Lower lobe of right lung (tissue), 2 donors: ENCODE measurements around the gene BCLAF1. TPM values are rescaled to one million over a fixed set of nuclear protein-coding genes. Genes with fewer than 3 reads are reported as not detected.

Experiments used
- ATAC-seq, 2 donors: fragments of 200-7000 bp; cut with Tn5 transposase; one replicate each; pipeline ENCODE4 v1.9.1; 2020 to 2022; ENCODE audit warnings: mild to moderate bottlenecking in 2 of 2, moderate library complexity in 2 of 2
- DNase-seq: peaks from one replicate; pipeline ENCODE4 v3.0.0-alpha.2; 2020
- H3K27ac ChIP-seq: fragments of 200-600 bp; one replicate; pipeline ENCODE4 v1.8.0; 2022
- H3K27me3 ChIP-seq: fragments of 200-600 bp; one replicate; pipeline ENCODE4 v1.8.0; 2022; ENCODE audit warnings: low read depth
- H3K36me3 ChIP-seq: fragments of 200-600 bp; one replicate; pipeline ENCODE4 v1.8.0; 2022; ENCODE audit warnings: mild to moderate bottlenecking
- H3K4me1 ChIP-seq: fragments of 200-600 bp; one replicate; pipeline ENCODE4 v1.8.0; 2022
- H3K4me3 ChIP-seq: fragments of 200-600 bp; one replicate; pipeline ENCODE4 v1.8.0; 2022; ENCODE audit warnings: mild to moderate bottlenecking
- H3K9me3 ChIP-seq: fragments of 200-600 bp; one replicate; pipeline ENCODE4 v1.8.0; 2022
- intact Hi-C: fragments of 100-400 bp; cut with DNase I; formaldehyde crosslinking; loops from one replicate; pipeline ENCODE4 v1.11.0; 2022
- total RNA-seq: library from RNA; stranded (reverse); fragmentation: NEBNext Ultra II Directional; extraction: Animal tissue kit (Norgen Biotek cat#: 25700); gene quantifications from one replicate; pipeline ENCODE4 v1.2.1, GENCODE V29; 2021
- TF ChIP-seq, protein P1 (sequence below): fragments of 200-600 bp; IDR thresholded peaks from one replicate; pipeline ENCODE4 v1.8.0; 2022; ENCODE audit warnings: antibody characterized with exemption, mild to moderate bottlenecking
- donor health status: DM: no; HTN: yes; CAD: no; lungs with severe emphysema.

BCLAF1 gene
- total RNA-seq, 1 donor from 2014 or later = 132 TPM

DNA sequence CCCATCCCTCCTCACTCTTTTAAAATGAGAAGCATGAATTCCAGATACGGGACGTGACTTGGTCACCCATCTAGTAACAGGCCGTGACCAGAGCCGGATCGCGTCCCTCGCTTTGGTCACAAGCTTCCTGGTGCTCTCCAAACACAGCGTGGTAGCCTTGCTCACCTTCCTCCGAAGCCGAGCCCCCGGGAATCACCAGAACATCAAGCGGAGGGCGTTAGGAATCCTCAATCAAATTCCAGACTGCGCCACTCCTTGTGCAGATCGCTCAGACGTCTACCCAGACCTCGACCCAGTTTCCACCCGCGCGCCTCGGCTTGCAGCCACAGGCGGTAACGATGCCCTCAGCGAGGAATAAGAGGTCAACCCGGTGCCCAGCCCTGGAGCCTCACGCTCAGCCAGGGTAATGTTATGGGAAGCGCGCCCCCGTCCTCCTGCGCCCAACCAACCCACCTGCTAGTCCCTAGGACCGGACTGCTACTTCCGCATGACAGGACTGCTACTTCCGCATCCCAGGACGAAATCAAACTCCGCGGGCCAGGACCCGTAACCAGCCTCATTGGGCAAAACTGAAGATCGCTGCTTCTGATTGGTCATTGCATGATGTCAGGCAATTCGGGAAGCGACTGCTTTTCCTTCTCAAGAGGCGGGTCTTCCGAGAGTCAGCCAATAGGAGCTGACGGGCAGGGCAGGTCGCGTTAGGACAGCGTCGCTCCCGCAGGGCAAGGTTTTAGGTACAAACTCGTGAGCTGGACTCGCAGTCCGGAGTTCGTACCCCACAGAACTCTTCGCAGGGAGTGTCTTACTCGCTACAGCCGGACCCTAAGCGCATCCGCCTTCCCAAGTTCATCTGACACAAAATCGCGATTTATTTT, 39.6 kb downstream of the BCLAF1 start, which contains the start of gene MTFR2:
TSS of gene MTFR2 (minus strand) at position 501 of the 875 bp plus-strand sequence. CDS start 1,212 bp downstream, outside the sequence.
- Histone ChIP-seq H3K27ac (peak within 1 kb of the TSS; percentile 61), H3K9me3 (no peaks in the 10 kb centered on the region), H3K4me1 (peaks cover 21% of the 10 kb centered on the region), H3K4me3 (peak within 1 kb of the TSS; percentile 76), H3K36me3 (no peaks in the 10 kb centered on the region), H3K27me3 (no peaks in the 10 kb centered on the region)
- TF ChIP-seq, protein P1, sequence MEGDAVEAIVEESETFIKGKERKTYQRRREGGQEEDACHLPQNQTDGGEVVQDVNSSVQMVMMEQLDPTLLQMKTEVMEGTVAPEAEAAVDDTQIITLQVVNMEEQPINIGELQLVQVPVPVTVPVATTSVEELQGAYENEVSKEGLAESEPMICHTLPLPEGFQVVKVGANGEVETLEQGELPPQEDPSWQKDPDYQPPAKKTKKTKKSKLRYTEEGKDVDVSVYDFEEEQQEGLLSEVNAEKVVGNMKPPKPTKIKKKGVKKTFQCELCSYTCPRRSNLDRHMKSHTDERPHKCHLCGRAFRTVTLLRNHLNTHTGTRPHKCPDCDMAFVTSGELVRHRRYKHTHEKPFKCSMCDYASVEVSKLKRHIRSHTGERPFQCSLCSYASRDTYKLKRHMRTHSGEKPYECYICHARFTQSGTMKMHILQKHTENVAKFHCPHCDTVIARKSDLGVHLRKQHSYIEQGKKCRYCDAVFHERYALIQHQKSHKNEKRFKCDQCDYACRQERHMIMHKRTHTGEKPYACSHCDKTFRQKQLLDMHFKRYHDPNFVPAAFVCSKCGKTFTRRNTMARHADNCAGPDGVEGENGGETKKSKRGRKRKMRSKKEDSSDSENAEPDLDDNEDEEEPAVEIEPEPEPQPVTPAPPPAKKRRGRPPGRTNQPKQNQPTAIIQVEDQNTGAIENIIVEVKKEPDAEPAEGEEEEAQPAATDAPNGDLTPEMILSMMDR = no peak
- peak; percentile 94 for DNase-seq
- intact Hi-C loops = no loop called here
- peak; percentile 98 for ATAC-seq

DNA sequence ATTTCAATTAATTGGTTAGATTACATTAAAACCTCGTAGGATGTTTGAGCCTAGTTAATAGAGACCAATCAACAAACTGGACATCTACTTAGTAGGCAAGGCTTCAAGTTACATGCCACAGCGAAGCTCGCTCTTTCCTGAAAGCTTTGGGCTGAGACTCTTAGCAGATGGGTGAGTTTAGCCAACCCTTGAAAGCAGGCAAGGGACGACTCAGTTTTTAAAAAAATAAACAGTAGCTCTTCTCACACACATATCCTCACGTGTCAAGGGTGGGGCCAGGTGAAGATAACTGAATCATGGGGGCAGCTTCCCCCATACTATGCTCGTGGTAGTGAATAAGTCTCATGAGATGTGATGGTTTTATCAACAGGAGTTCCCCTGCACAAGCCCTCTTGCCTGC, 40.3 kb downstream of the BCLAF1 start:
- ATAC-seq (no peak), DNase-seq (no peak)
- no peaks in the 10 kb centered on the region for H3K9me3 ChIP-seq
- no peak overlapping the region for H3K27ac ChIP-seq
- TF ChIP-seq, protein P1 = no peak
- no peaks in the 10 kb centered on the region for H3K36me3 ChIP-seq
- H3K27me3 ChIP-seq = no peaks in the 10 kb centered on the region
- H3K4me1 ChIP-seq = peaks cover 21% of the 10 kb centered on the region
- peak overlapping the region; percentile 76 for H3K4me3 ChIP-seq
- intact Hi-C loops = no loop called here

DNA sequence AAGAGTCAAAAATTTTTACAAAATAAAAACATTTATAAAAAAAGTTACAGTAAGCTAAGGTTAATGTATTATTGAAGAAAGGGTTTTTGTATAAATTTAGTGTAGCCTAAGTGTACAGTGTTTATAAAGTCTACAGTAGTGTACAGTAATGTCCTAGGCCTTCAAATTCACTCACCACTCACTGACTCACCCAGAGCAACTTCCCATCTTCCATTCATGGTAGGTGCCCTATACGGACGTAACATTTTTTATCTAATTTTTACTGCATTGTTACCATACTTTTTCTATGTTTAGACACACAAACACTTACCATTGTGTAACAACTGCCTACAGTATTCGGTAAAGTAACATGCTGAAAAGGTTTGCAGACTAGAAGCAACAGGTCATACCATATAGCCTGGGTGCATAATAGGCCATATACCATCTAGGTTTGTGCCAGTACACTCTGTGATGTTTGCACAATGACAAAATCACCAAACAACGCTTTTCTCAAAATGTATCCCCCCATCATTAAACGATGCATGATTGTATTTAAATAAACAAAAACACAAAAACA, 45.5 kb downstream of the BCLAF1 start:
- TF ChIP-seq, protein P1 = no peak
- no peak overlapping the region for H3K27ac ChIP-seq
- intact Hi-C loops = no loop called here
- DNase-seq (no peak), ATAC-seq (no peak)
- H3K4me1 ChIP-seq = peaks cover 2% of the 10 kb centered on the region
- no peak overlapping the region for H3K4me3 ChIP-seq
- no peaks in the 10 kb centered on the region for H3K36me3 ChIP-seq
- no peaks in the 10 kb centered on the region for H3K27me3 ChIP-seq
- H3K9me3 ChIP-seq = no peaks in the 10 kb centered on the region

DNA sequence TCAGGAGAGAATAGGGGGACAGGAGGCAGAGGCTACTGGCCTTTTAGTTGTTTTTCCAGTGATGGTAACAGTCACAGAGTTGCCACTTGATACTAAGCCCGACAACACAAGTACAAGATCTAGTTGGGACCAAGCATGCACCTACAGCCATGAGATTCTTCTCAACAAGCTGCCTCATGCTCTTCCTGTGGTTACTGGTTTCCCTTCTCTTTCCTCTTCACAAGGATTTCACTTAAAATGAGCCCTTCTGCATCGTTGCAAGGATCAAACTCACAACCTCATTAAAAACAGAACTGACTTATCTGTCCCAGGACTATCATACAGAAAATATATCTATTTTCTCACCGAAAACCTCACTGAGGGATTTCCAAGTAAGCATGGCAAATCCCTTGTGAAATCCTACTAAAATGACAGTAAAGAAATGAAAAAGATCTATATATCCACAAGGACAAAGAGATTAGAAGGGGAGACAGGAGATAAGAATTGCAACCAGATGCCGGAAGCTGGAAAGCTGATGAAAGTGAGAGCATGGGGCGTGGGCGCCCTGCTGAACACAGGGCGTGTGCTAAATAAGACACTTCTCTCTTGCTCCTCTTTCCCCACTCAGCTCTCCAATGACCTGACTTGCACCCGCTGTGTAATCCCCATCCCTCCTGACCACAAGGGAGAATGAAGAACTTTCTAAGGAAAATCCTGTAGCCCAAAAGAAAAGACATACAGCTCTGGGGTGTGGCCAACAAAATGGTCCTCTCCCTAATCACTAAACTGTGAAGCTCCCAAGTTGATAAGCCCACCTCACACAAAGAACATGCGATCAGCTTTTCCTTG, 53.0 kb downstream of the BCLAF1 start:
- Histone ChIP-seq H3K4me1 (no peaks in the 10 kb centered on the region), H3K36me3 (no peaks in the 10 kb centered on the region), H3K4me3 (no peak overlapping the region), H3K27me3 (no peaks in the 10 kb centered on the region), H3K9me3 (no peaks in the 10 kb centered on the region), H3K27ac (peak overlapping the region; percentile 10)
- DNase-seq (peak; percentile 71), ATAC-seq (peak; percentile 71 to 81)
- TF ChIP-seq, protein P1 = no peak
- intact Hi-C loops = no loop called here

DNA sequence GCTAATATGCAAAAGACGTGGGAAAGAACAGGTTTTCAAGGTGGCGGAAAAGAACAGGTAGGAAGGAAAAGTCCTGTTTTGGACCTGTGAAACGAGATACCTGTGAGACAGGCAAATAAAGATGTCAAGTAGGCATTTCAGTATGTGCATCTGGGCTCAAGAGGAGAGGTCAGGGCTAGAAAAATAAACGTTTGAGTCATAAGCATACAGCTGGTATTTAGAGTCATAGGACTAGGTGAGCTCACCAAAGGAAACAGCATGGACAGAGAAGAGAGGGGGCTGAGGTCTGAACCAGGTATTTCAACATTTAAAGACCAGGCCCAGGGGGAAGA, 54.4 kb downstream of the BCLAF1 start:
- Histone ChIP-seq H3K27me3 (no peaks in the 10 kb centered on the region), H3K4me1 (no peaks in the 10 kb centered on the region), H3K4me3 (no peak overlapping the region), H3K27ac (no peak overlapping the region), H3K9me3 (no peaks in the 10 kb centered on the region), H3K36me3 (no peaks in the 10 kb centered on the region)
- DNase-seq = no peak
- no peak for ATAC-seq
- TF ChIP-seq, protein P1 = no peak
- intact Hi-C loops = no loop called here
